GM23248 (cell line): Measurements from ENCODE around the gene DNAH14. TPM values are rescaled to one million over a fixed set of nuclear protein-coding genes. Genes with fewer than 3 reads are reported as not detected.

Source experiments
- DNase-seq: peaks from one replicate; pipeline ENCODE4 v3.0.0-alpha.2; 2015
- H2AFZ ChIP-seq: fragments of 200-600 bp; sonication (generic); 2 replicates; pipeline ENCODE4 v1.6.1; 2016; ENCODE audit warnings: antibody characterized with exemption
- H3F3A ChIP-seq: fragments of 200-600 bp; sonication (generic); 2 replicates; pipeline ENCODE4 v1.6.1; 2016; ENCODE audit warnings: mild to moderate bottlenecking, antibody characterized with exemption, mixed run types; ENCODE audit not compliant: insufficient read depth
- H3K27ac ChIP-seq: fragments of 200-600 bp; sonication (generic); 2 replicates; pipeline ENCODE4 v1.5.1; 2016; ENCODE audit warnings: mild to moderate bottlenecking
- H3K27me3 ChIP-seq: fragments of 200-600 bp; sonication (generic); replicated peaks from 2 replicates; pipeline ENCODE4 v1.6.1; 2016; ENCODE audit warnings: mild to moderate bottlenecking; ENCODE audit not compliant: insufficient read depth
- H3K36me3 ChIP-seq: fragments of 200-600 bp; sonication (generic); 2 replicates; pipeline ENCODE4 v1.6.1; 2016; ENCODE audit warnings: low read depth, mild to moderate bottlenecking
- H3K4me1 ChIP-seq: fragments of 200-600 bp; sonication (generic); 2 replicates; pipeline ENCODE4 v1.6.1; 2016; ENCODE audit warnings: mild to moderate bottlenecking; ENCODE audit not compliant: insufficient read depth
- H3K4me2 ChIP-seq: fragments of 200-600 bp; sonication (generic); one replicate; pipeline ENCODE4 v1.6.1; 2016; ENCODE audit warnings: mild to moderate bottlenecking; ENCODE audit not compliant: unreplicated experiment
- H3K4me3 ChIP-seq: fragments of 200-600 bp; sonication (generic); 2 replicates; pipeline ENCODE4 v1.5.1; 2016; ENCODE audit warnings: mild to moderate bottlenecking
- H3K79me2 ChIP-seq: fragments of 200-600 bp; sonication (generic); 2 replicates; pipeline ENCODE4 v1.6.1; 2016; ENCODE audit warnings: mild to moderate bottlenecking; ENCODE audit not compliant: insufficient read depth
- H3K9ac ChIP-seq: fragments of 200-600 bp; sonication (generic); 2 replicates; pipeline ENCODE4 v1.6.1; 2016; ENCODE audit warnings: mild to moderate bottlenecking
- H3K9me2 ChIP-seq: fragments of 200-600 bp; sonication (generic); 2 replicates; pipeline ENCODE4 v1.6.1; 2016; ENCODE audit warnings: mixed run types, mild to moderate bottlenecking, moderate library complexity; ENCODE audit not compliant: insufficient read depth
- H3K9me3 ChIP-seq: fragments of 200-600 bp; sonication (generic); one replicate; pipeline ENCODE4 v1.6.1; 2017; ENCODE audit warnings: low read depth
- H4K20me1 ChIP-seq: fragments of 200-600 bp; sonication (generic); 2 replicates; pipeline ENCODE4 v1.6.0; 2016; ENCODE audit not compliant: insufficient read depth
- EZH2 ChIP-seq: fragments of 200-600 bp; sonication (generic); IDR thresholded peaks from 2 replicates; pipeline ENCODE4 v1.6.1; 2018; ENCODE audit warnings: antibody characterized with exemption, mild to moderate bottlenecking; ENCODE audit not compliant: insufficient read depth, poor library complexity, severe bottlenecking
- EZH2phosphoT487 ChIP-seq: fragments of 200-600 bp; sonication (generic); IDR thresholded peaks from 2 replicates; pipeline ENCODE4 v1.6.1; 2018; ENCODE audit warnings: antibody characterized with exemption, moderate library complexity, mild to moderate bottlenecking, low read depth; ENCODE audit not compliant: insufficient read depth
- WGBS, 2 experiments: methylation state at CpG; one replicate each; pipeline ENCODE4 v1.1.6; 2015 to 2017; ENCODE audit warnings: low lambda C conversion rate in 2 of 2, low coverage in 1 of 2; ENCODE audit errors: missing lambda C conversion rate in 2 of 2; 5-methylcytosine and 5-hydroxymethylcytosine counted together
- in situ Hi-C: fragments of 300-500 bp; cut with MboI; formaldehyde crosslinking; loops from 2 replicates; pipeline ENCODE4 v1.15.0; 2020
- polyA plus RNA-seq: library from polyadenylated mRNA; unstranded; fragments of >200 nt; fragmentation: Nextera tagmentation; extraction: Ambion mirVana; gene quantifications from 2 replicates; pipeline ENCODE4 v1.2.1, GENCODE V29; 2016
- total RNA-seq: library from RNA; depleted of rRNA; stranded (reverse); fragments of >200 nt; shearing (Covaris generic); gene quantifications from 2 replicates; pipeline ENCODE4 v1.2.3, GENCODE V29; 2014

The DNAH14 gene
- total and polyA plus RNA-seq, 2 experiments from 2014 or later = 9.9 to 20.8 TPM

GRCh38 chr1:225063722-225064121, 134.2 kb downstream of the DNAH14 start:
- Histone ChIP-seq H3K27me3 (no peaks in the 10 kb centered on the region), H3K4me2 (no peak overlapping the region), H3K36me3 (no peaks in the 10 kb centered on the region), H3K9ac (no peak overlapping the region), H3K4me3 (no peak overlapping the region), H4K20me1 (no peaks in the 10 kb centered on the region), H3K27ac (no peak overlapping the region), H3K4me1 (no peaks in the 10 kb centered on the region), H3F3A (no peaks in the 10 kb centered on the region), H2AFZ (no peak overlapping the region), H3K79me2 (no peaks in the 10 kb centered on the region), H3K9me2 (no peaks in the 10 kb centered on the region), H3K9me3 (peaks cover 9% of the 10 kb centered on the region)
- 84 to 90% methylated on average over 2 of the region's 2 CpGs for WGBS, 2 experiments
- no peak for DNase-seq
- TF ChIP-seq EZH2phosphoT487 = no peak
- in situ Hi-C loops = loop anchor here (5.0 kb wide), 1 partner anchor 116 kb away; no protein-coding TSS in a partner anchor

- H2AFZ ChIP-seq = no peak overlapping the region
- H3K4me1 ChIP-seq = no peaks in the 10 kb centered on the region
- no peak for TF ChIP-seq EZH2phosphoT487
- in situ Hi-C loops = no loop called here
- no peaks in the 10 kb centered on the region for H3K36me3 ChIP-seq
- H3K9me2 ChIP-seq = no peaks in the 10 kb centered on the region
- H3K9me3 ChIP-seq = no peaks in the 10 kb centered on the region
- no peaks in the 10 kb centered on the region for H3F3A ChIP-seq
- H4K20me1 ChIP-seq = no peaks in the 10 kb centered on the region
- no peak for DNase-seq
- no peaks in the 10 kb centered on the region for H3K79me2 ChIP-seq
- H3K9ac ChIP-seq = no peak overlapping the region
- H3K27me3 ChIP-seq = no peaks in the 10 kb centered on the region
- no peak overlapping the region for H3K4me2 ChIP-seq
- WGBS, 2 experiments = 11 to 15% methylated on average over 2 of the region's 2 CpGs
- no peak overlapping the region for H3K27ac ChIP-seq
- H3K4me3 ChIP-seq = no peak overlapping the region
Observed at GRCh38 chr1:225070972-225071371, 141.5 kb downstream of the DNAH14 start.

- no peaks in the 10 kb centered on the region for H3K36me3 ChIP-seq
- no peak overlapping the region for H3K4me3 ChIP-seq
- H3F3A ChIP-seq = no peaks in the 10 kb centered on the region
- no peak overlapping the region for H3K4me2 ChIP-seq
- no peak for TF ChIP-seq EZH2phosphoT487
- no peak for TF ChIP-seq EZH2
- no peaks in the 10 kb centered on the region for H3K9me3 ChIP-seq
- in situ Hi-C loops = no loop called here
- H2AFZ ChIP-seq = no peak overlapping the region
- no peak for DNase-seq
- no peaks in the 10 kb centered on the region for H3K27me3 ChIP-seq
- H3K4me1 ChIP-seq = no peaks in the 10 kb centered on the region
- H3K9ac ChIP-seq = no peak overlapping the region
- H3K27ac ChIP-seq = no peak overlapping the region
- H3K79me2 ChIP-seq = no peaks in the 10 kb centered on the region
- no peaks in the 10 kb centered on the region for H4K20me1 ChIP-seq
- no peaks in the 10 kb centered on the region for H3K9me2 ChIP-seq
- WGBS, 2 experiments = 50 to 60% methylated on average over 3 of the region's 3 CpGs
Observed at GRCh38 chr1:225097175-225097574, 167.7 kb downstream of the DNAH14 start.

- Histone ChIP-seq H3K36me3 (0 out of 2 replicates have a peak, but pooled peaks cover 3% of the 10 kb centered on the region), H3K9ac (no peak overlapping the region), H3K4me1 (no peaks in the 10 kb centered on the region), H3K9me3 (no peaks in the 10 kb centered on the region), H3K4me3 (no peak overlapping the region), H2AFZ (no peak overlapping the region), H3K4me2 (no peak overlapping the region), H3K27ac (no peak overlapping the region), H4K20me1 (no peaks in the 10 kb centered on the region), H3K27me3 (no peaks in the 10 kb centered on the region), H3F3A (no peaks in the 10 kb centered on the region), H3K79me2 (no peaks in the 10 kb centered on the region), H3K9me2 (no peaks in the 10 kb centered on the region)
- no peak for TF ChIP-seq EZH2
- DNase-seq = no peak
- in situ Hi-C loops = no loop called here
Observed at GRCh38 chr1:225111000-225111399, 181.5 kb downstream of the DNAH14 start.

GRCh38 chr1:225113265-225113664, 183.8 kb downstream of the DNAH14 start:
- no peaks in the 10 kb centered on the region for H3K4me1 ChIP-seq
- H3F3A ChIP-seq = no peaks in the 10 kb centered on the region
- no peaks in the 10 kb centered on the region for H3K27me3 ChIP-seq
- no peak overlapping the region for H3K27ac ChIP-seq
- H3K4me2 ChIP-seq = no peak overlapping the region
- H4K20me1 ChIP-seq = no peaks in the 10 kb centered on the region
- no peaks in the 10 kb centered on the region for H3K9me3 ChIP-seq
- TF ChIP-seq EZH2phosphoT487 = no peak
- TF ChIP-seq EZH2 = no peak
- DNase-seq = no peak
- no peak overlapping the region for H3K4me3 ChIP-seq
- H3K36me3 ChIP-seq = 0 out of 2 replicates have a peak, but pooled peaks cover 3% of the 10 kb centered on the region
- H2AFZ ChIP-seq = no peak overlapping the region
- H3K79me2 ChIP-seq = no peaks in the 10 kb centered on the region
- H3K9ac ChIP-seq = no peak overlapping the region
- in situ Hi-C loops = no loop called here
- no peaks in the 10 kb centered on the region for H3K9me2 ChIP-seq
- WGBS, 2 experiments = 15 to 27% methylated on average over 1 of the region's 1 CpG
